Measurements from ENCODE around the gene SMPD2.

The SMPD2 gene

GRCh38 chr6:109483735-109484057 is 43.2 kb downstream of the SMPD2 start:
- DNase-seq (ENCODE audit: low read depth in 2 of 2, low spot score in 1 of 2) = no peak

GRCh38 chr6:109484122-109484521 is 43.6 kb downstream of the SMPD2 start:
- no peak for DNase-seq (ENCODE audit: low read depth in 2 of 2, low spot score in 1 of 2)

- DNase-seq (ENCODE audit: low read depth in 2 of 2, low spot score in 1 of 2) = no peak
Measured at GRCh38 chr6:109485266-109485935, 44.9 kb downstream of the SMPD2 start.

GRCh38 chr6:109486068-109486467 is 45.5 kb downstream of the SMPD2 start:
- DNase-seq (ENCODE audit: low read depth in 2 of 2, low spot score in 1 of 2) = no peak

- no peak for DNase-seq (ENCODE audit: low read depth in 2 of 2, low spot score in 1 of 2)
Measured at GRCh38 chr6:109488001-109488400, 47.5 kb downstream of the SMPD2 start.

- DNase-seq (ENCODE audit: low read depth in 2 of 2, low spot score in 1 of 2) = no peak
Measured at GRCh38 chr6:109490713-109491112, 50.2 kb downstream of the SMPD2 start.

- DNase-seq (ENCODE audit: low read depth in 2 of 2, low spot score in 1 of 2) = no peak
Measured at GRCh38 chr6:109491207-109491938, 50.8 kb downstream of the SMPD2 start.
